Activated T-cell treated with anti-CD3 and anti-CD28 coated beads for 48 hours (primary cell): ENCODE data around the gene PDE1A.
"Not testable (repeated sequence)": the region's sequence is repeated elsewhere in the genome, so short reads cannot be mapped to it uniquely, and the experiment has no call there.

Experiments used
- DNase-seq: peaks from one replicate; pipeline ENCODE4 v3.0.0-alpha.2; 2020; ENCODE audit warnings: low read depth

PDE1A gene

GRCh38 chr2:182406221-182406620 is 20.6 kb downstream of the PDE1A start:
- no peak for DNase-seq

DNA sequence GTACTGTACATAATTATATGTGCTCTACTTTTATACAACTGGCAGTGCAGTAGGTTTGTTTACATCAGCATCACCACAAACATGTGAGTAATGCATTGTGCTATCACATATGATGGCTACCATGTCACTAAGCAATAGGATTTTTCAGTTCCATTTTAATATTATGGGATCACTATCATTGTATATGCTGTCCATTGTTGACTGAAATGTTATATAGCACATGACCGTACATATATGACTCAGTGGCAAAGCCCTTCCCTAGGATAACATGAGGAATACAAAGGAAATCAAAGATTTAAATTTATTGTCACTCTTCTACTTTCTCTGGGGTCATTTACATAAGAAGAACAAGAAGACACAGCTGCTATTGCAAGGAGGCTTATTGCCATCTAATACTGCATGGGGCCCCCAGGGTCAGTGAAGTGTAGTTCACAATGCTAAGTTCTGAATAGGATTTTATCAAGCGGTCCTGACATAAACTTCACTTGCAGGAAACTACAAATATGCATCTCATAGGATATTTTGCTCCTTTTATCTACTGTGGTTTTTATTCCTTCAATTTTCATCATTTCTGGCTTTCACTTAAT is 21.8 kb downstream of the PDE1A start:
- no peak for DNase-seq

DNA sequence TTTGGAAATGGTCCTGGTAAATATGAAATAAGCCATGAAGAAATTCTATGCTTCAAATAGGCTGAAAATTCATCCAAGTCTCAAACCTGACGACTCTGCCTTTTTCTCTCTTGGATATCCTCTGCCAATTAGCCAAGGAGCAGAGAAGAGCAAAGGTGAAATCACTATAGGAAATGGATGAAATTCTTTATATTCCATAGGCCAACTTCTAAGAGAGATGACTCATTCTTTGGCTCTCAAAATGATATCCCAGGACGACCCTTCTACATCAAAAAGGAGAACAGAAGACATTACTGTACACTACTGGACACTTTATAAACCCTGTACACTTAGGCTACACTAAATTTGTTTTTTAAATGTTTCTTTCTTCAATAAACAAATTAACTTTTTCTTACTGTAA is 22.7 kb downstream of the PDE1A start:
- DNase-seq = no peak

- no peak for DNase-seq
Observed at GRCh38 chr2:182393270-182393760, 33.5 kb downstream of the PDE1A start.

- no peak for DNase-seq
Observed at GRCh38 chr2:182391443-182391842, 35.4 kb downstream of the PDE1A start.

- DNase-seq = not testable (repeated sequence)
Observed at GRCh38 chr2:182386267-182386880, 40.5 kb downstream of the PDE1A start.

- DNase-seq = no peak
Observed at GRCh38 chr2:182384860-182385259, 42.0 kb downstream of the PDE1A start.

DNA sequence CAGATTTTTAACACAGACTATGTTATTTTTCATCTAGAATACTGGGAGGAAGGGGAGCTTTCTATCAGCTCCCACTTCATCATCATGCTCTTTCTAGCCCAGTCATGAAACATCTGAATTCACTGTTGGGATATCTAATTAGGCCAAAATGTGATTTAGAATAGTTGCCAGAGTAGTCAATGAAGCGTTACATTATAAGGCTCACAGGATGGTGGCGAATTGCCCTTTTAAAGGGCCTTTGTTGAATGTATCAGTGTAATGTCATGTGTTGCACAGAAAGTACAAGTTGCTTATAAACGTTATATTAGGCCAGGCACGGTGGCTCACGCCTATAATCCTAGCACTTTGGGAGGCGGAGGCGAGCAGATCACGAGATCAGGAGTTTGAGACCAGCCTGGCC is 45.6 kb downstream of the PDE1A start:
- no peak for DNase-seq

- DNase-seq = no peak
Observed at GRCh38 chr2:182379241-182379640, 47.6 kb downstream of the PDE1A start.

DNA sequence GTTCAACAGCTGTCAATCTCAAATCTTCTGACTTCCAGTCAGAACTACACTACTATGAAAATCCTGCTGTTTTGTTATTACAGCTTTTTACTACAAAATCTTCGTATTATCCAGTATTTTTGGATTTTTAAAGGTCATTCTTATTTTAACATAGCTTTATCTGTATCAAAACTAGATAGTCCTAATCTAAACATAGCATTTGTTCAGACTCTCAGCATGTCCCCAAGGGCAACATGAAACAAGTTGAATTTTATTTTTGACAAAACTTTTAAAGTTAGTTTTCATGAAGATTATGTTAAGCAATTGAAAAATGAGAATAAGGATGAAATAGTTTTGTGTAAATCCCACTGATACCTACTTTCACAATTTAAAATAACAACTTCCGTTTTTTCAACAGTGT is 48.1 kb downstream of the PDE1A start:
- no peak for DNase-seq

DNA sequence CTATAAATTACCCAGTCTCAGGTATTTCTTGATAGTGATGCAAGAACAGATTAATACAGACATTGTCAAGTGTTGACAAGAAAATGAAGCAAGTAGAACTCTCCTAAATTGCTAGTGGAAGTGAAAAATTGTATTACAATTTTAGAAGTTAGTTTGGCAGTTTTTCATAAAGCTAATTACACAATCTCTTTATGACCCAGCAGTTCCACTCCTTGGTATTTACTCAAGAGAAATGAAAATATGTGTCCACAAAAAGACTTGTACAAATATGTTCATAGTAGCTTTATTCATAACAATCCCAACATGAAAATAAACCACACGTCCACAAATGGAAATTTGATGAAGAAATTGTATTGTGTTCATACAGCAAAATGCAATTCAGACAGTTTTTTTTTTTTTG is 49.4 kb downstream of the PDE1A start:
- no peak for DNase-seq

DNA sequence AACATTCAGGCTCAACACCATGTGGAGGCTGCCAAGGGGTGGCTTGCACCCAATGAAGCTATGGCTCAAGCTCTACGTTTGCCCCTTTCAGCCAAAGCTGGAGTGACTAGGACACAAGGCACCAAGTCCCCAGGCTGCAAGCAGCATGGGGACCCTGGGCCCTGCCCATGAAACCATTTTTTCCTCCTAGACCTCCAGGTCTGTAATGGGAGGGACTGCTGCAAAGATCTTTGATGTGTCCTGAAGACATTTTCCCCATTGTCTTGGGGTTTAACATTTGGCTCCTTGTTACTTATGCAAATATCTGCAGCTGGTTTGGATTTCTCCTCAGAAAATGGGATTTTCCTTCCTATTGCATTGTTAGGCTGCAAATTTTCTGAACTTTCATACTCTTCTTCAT is 51.0 kb downstream of the PDE1A start:
- no peak for DNase-seq

- DNase-seq = no peak
Observed at GRCh38 chr2:182372661-182373060, 54.2 kb downstream of the PDE1A start.

DNA sequence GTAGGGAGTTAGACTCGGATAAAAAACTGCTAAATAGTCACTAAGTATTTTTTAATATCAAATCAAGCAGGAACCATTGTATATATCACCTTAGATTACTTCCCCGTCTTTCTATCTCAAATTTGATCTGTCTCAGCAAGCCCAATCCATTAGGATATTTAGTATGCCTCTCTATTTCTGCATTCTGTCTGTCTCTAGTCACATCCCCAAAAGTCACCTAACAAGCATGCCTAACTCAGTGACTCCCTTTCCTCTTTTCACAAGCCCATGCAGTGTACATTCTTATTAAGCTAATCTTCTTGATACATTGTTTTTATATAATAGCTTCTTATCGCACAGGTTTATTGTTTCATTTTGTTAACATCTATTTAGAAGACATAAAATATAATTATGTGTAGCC is 57.8 kb downstream of the PDE1A start:
- no peak for DNase-seq

DNA sequence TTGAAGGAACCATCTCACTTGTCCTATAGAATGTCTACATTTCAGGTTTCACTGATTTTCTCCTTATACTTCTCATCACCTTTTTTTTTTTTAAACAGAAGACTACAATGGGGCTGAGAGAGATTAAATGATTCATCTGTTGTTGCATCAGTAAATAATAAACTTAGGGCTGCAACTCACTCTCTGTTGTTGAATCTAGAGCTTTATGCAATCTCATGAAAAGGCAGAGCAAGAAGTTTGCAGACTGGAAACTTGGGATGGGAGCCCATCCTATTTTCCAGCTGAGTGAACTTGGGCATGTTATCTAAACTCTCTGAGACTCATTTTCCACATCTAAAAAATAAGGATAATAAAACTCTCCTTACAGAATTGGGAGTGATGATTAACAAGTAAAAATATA is 58.4 kb downstream of the PDE1A start:
- DNase-seq = no peak

GRCh38 chr2:182367401-182367800 is 59.4 kb downstream of the PDE1A start:
- DNase-seq = no peak

DNA sequence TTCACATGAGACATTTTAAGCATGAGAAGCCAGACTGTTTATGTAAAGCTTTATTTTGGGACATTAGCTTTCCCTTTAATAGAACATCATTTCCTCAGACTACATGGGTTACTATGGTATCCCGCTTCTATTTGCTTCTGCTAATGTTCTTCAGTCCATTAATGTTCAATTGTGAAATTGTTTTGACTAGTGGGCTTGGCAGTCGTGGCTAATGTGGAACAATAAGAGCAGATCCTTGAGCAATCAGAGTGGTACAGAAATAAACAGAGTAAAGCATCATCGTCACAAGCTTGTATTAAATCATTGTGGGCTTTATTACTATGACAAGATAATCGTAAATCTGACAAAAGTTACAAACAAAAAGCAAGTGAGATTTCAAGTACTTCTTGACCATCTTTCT is 60.2 kb downstream of the PDE1A start:
- no peak for DNase-seq

DNA sequence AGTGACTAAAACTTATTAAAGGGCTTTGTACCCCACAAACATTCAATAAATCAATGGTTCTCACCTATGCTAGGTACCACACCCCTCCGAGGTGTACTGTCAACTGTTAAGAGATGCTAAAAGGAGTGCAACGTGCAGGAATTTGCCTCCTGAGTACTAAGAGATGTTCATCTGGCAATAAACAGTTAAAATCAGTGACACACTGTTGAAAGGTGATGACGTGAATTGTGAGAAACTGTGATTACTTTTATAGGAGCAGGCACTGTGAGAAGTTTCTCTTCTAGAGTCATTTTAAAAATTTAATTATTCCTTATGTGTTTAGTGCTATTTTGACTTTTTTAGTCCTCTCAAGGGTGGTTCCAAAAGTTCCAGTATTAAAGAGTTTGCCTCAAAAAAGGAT is 61.0 kb downstream of the PDE1A start:
- DNase-seq = no peak

GRCh38 chr2:182361477-182361876 is 65.4 kb downstream of the PDE1A start:
- DNase-seq = no peak

- no peak for DNase-seq
Observed at GRCh38 chr2:182360663-182361260, 66.1 kb downstream of the PDE1A start.

- DNase-seq = no peak
Observed at GRCh38 chr2:182359990-182360662, 66.7 kb downstream of the PDE1A start.

- no peak for DNase-seq
Observed at GRCh38 chr2:182359027-182359989, 67.5 kb downstream of the PDE1A start.
